Mesenchymal stem cell (in vitro differentiated cells and primary cell): ENCODE measurements around the gene ANKRD9.

ENCODE experiments used
- DNase-seq: peaks from one replicate; pipeline ENCODE4 v3.0.0-alpha.2; 2013
- H2AFZ ChIP-seq: one replicate; pipeline ENCODE4 v1.6.1; 2013; ENCODE audit warnings: low read depth, mild to moderate bottlenecking, control low read depth, inconsistent platforms, low read length, moderate library complexity
- H2AK5ac ChIP-seq: 2 replicates; pipeline ENCODE4 v1.6.1; 2013; ENCODE audit warnings: low read length, moderate library complexity, mild to moderate bottlenecking, inconsistent platforms; ENCODE audit not compliant: severe bottlenecking
- H2BK120ac ChIP-seq: one replicate; pipeline ENCODE4 v1.6.1; 2013; ENCODE audit warnings: low read depth, mild to moderate bottlenecking, inconsistent platforms, low read length, moderate library complexity
- H2BK12ac ChIP-seq, 2 experiments: one replicate each; pipeline ENCODE4 v1.6.1; 2013; ENCODE audit warnings: inconsistent platforms in 2 of 2, low read length in 2 of 2, mild to moderate bottlenecking in 2 of 2, moderate library complexity in 2 of 2, control low read depth in 1 of 2
- H2BK15ac ChIP-seq: one replicate; pipeline ENCODE4 v1.6.1; 2013; ENCODE audit warnings: mild to moderate bottlenecking, low read depth, inconsistent platforms; ENCODE audit not compliant: poor library complexity, severe bottlenecking
- H2BK5ac ChIP-seq: 2 replicates; pipeline ENCODE4 v1.6.1; 2013; ENCODE audit warnings: low read depth, mild to moderate bottlenecking, low read length, control low read depth, inconsistent platforms; ENCODE audit not compliant: poor library complexity, severe bottlenecking
- H3K14ac ChIP-seq, 2 experiments: one replicate each; pipeline ENCODE4 v1.6.1; 2013; ENCODE audit warnings: inconsistent platforms in 2 of 2, low read length in 2 of 2, control low read depth in 1 of 2, mild to moderate bottlenecking in 1 of 2, moderate library complexity in 1 of 2
- H3K18ac ChIP-seq, 2 experiments: one replicate each; pipeline ENCODE4 v1.6.1; 2013; ENCODE audit warnings: inconsistent platforms in 2 of 2, low read length in 2 of 2, control low read depth in 1 of 2, low read depth in 1 of 2, mild to moderate bottlenecking in 1 of 2
- H3K23ac ChIP-seq, 2 experiments: one replicate each; pipeline ENCODE4 v1.6.1; 2013; ENCODE audit warnings: inconsistent platforms in 2 of 2, low read length in 2 of 2, mild to moderate bottlenecking in 2 of 2, moderate library complexity in 2 of 2, control low read depth in 1 of 2
- H3K27ac ChIP-seq: 2 replicates; pipeline ENCODE4 v1.5.1; 2013; ENCODE audit warnings: mild to moderate bottlenecking, moderate library complexity, low read length, control low read depth, inconsistent platforms; ENCODE audit not compliant: poor library complexity, severe bottlenecking
- H3K27me3 ChIP-seq, 2 experiments: 2 replicates each; pipeline versions ENCODE4 v1.6.1 to v1.7.0; 2013; ENCODE audit warnings: low read length in 2 of 2, mild to moderate bottlenecking in 2 of 2, moderate library complexity in 2 of 2, control low read depth in 1 of 2, inconsistent platforms in 1 of 2; ENCODE audit not compliant: control insufficient read depth in 1 of 2, insufficient read depth in 1 of 2
- H3K36me3 ChIP-seq, 2 experiments: 2 replicates each; pipeline versions ENCODE4 v1.6.1 to v1.7.0; 2013; ENCODE audit warnings: low read length in 2 of 2, control low read depth in 1 of 2, inconsistent platforms in 1 of 2, low read depth in 1 of 2, mild to moderate bottlenecking in 1 of 2; ENCODE audit not compliant: insufficient read depth in 2 of 2, control insufficient read depth in 1 of 2
- H3K4ac ChIP-seq, 2 experiments: one replicate each; pipeline ENCODE4 v1.6.1; 2013; ENCODE audit warnings: inconsistent platforms in 2 of 2, low read length in 2 of 2, mild to moderate bottlenecking in 2 of 2, moderate library complexity in 2 of 2, control low read depth in 1 of 2, low read depth in 1 of 2
- H3K4me1 ChIP-seq: 2 replicates; pipeline ENCODE4 v1.6.1; 2013; ENCODE audit warnings: low read depth, low read length, control low read depth; ENCODE audit not compliant: control insufficient read depth, insufficient read depth
- H3K4me2 ChIP-seq: 2 replicates; pipeline ENCODE4 v1.6.1; 2013; ENCODE audit warnings: low read length, mild to moderate bottlenecking, inconsistent platforms; ENCODE audit not compliant: poor library complexity, severe bottlenecking
- H3K4me3 ChIP-seq, 2 experiments: 2 replicates each; pipeline versions ENCODE4 v1.5.1 to v1.7.0; 2013; ENCODE audit warnings: low read length in 2 of 2, mild to moderate bottlenecking in 2 of 2, control low read depth in 1 of 2, low read depth in 1 of 2; ENCODE audit not compliant: insufficient read depth in 1 of 2
- H3K79me1 ChIP-seq: replicated peaks from 2 replicates; pipeline ENCODE4 v1.6.1; 2013; ENCODE audit warnings: mild to moderate bottlenecking, control low read depth, low read length, inconsistent platforms; ENCODE audit not compliant: poor library complexity, severe bottlenecking
- H3K9ac ChIP-seq: 2 replicates; pipeline ENCODE4 v1.7.0; 2013; ENCODE audit warnings: mild to moderate bottlenecking, low read length, moderate library complexity
- H3K9me3 ChIP-seq: 2 replicates; pipeline ENCODE4 v1.7.0; 2013; ENCODE audit warnings: mild to moderate bottlenecking, low read length; ENCODE audit not compliant: control insufficient read depth
- H4K8ac ChIP-seq: one replicate; pipeline ENCODE4 v1.6.1; 2013; ENCODE audit warnings: inconsistent platforms, mild to moderate bottlenecking, low read length, moderate library complexity
- H4K91ac ChIP-seq: one replicate; pipeline ENCODE4 v1.6.1; 2013; ENCODE audit warnings: mild to moderate bottlenecking, low read length, inconsistent platforms
- WGBS: methylation state at CpG from one replicate; pipeline ENCODE4 v1.1.7; 2013; ENCODE audit warnings: mixed read lengths; 5-methylcytosine and 5-hydroxymethylcytosine counted together

The ANKRD9 gene

GRCh38 chr14:102537981-102538601 lies 28.5 kb upstream of the ANKRD9 start:
- Histone ChIP-seq H3K79me1 (no peaks in the 10 kb centered on the region), H3K27ac (no peak overlapping the region), H2AFZ (no peak overlapping the region), H2BK5ac (no peak overlapping the region), H2BK12ac (no peak overlapping the region), H3K18ac (no peak overlapping the region), H3K9ac (no peak overlapping the region), H3K4me1 (peaks cover 11% of the 10 kb centered on the region), H3K27me3 (peaks cover 4 to 27% of the 10 kb centered on the region in 2 experiments), H3K14ac (no peak overlapping the region), H2BK15ac (peak overlapping the region; percentile 64), H3K23ac (no peak overlapping the region), H4K91ac (no peak overlapping the region), H2BK120ac (no peak overlapping the region), H3K4me3 (no peak overlapping the region), H3K36me3 (no peaks in the 10 kb centered on the region), H3K4ac (no peak overlapping the region), H3K4me2 (no peak overlapping the region), H3K9me3 (no peaks in the 10 kb centered on the region), H4K8ac (no peak overlapping the region), H2AK5ac (no peak overlapping the region)
- WGBS: 89% methylated on average over 15 of the region's 15 CpGs
- no peak for DNase-seq

GRCh38 chr14:102532204-102532658 lies 22.7 kb upstream of the ANKRD9 start:
- H3K4me1 ChIP-seq: peaks cover 6% of the 10 kb centered on the region
- H3K4me2 ChIP-seq: no peak overlapping the region

GRCh38 chr14:102530828-102531478 lies 21.4 kb upstream of the ANKRD9 start:
- Histone ChIP-seq H2BK15ac (no peak overlapping the region), H3K9ac (no peak overlapping the region), H3K18ac (no peak overlapping the region), H3K79me1 (no peaks in the 10 kb centered on the region), H3K4me2 (no peak overlapping the region), H2BK120ac (no peak overlapping the region), H3K4ac (no peak overlapping the region), H3K36me3 (no peaks in the 10 kb centered on the region), H3K4me1 (peaks cover 5% of the 10 kb centered on the region), H3K9me3 (no peaks in the 10 kb centered on the region), H4K91ac (no peak overlapping the region), H2BK5ac (no peak overlapping the region), H2AK5ac (no peak overlapping the region), H3K23ac (no peak overlapping the region), H2AFZ (no peak overlapping the region), H3K14ac (no peak overlapping the region), H3K27me3 (no peaks in the 10 kb centered on the region), H4K8ac (no peak overlapping the region), H2BK12ac (no peak overlapping the region), H3K4me3 (no peak overlapping the region), H3K27ac (no peak overlapping the region)
- WGBS: 78% methylated on average over 13 of the region's 13 CpGs
- no peak for DNase-seq

More at GRCh38 chr14:102532204-102532658, 22.7 kb upstream of the ANKRD9 start:
- no peak overlapping the region for H3K18ac ChIP-seq
- H3K36me3 ChIP-seq: no peaks in the 10 kb centered on the region
- no peak overlapping the region for H3K9ac ChIP-seq
- H3K9me3 ChIP-seq: no peaks in the 10 kb centered on the region
- H3K4me3 ChIP-seq: no peak overlapping the region
- H4K8ac ChIP-seq: peak overlapping the region; percentile 15
- no peak overlapping the region for H4K91ac ChIP-seq
- 78% methylated on average over 3 of the region's 3 CpGs for WGBS
- H2BK15ac ChIP-seq: no peak overlapping the region
- H2BK120ac ChIP-seq: no peak overlapping the region
- no peak overlapping the region for H3K27ac ChIP-seq
- no peak overlapping the region for H3K23ac ChIP-seq
- peak overlapping the region in 1 of 2 experiments; percentile 24 for H3K4ac ChIP-seq
- H2BK12ac ChIP-seq: no peak overlapping the region
- no peak overlapping the region for H2AFZ ChIP-seq
- H3K14ac ChIP-seq: no peak overlapping the region
- no peaks in the 10 kb centered on the region for H3K79me1 ChIP-seq
- no peak overlapping the region for H2AK5ac ChIP-seq
- DNase-seq: no peak
- H3K27me3 ChIP-seq: no peaks in the 10 kb centered on the region
- H2BK5ac ChIP-seq: no peak overlapping the region

DNA sequence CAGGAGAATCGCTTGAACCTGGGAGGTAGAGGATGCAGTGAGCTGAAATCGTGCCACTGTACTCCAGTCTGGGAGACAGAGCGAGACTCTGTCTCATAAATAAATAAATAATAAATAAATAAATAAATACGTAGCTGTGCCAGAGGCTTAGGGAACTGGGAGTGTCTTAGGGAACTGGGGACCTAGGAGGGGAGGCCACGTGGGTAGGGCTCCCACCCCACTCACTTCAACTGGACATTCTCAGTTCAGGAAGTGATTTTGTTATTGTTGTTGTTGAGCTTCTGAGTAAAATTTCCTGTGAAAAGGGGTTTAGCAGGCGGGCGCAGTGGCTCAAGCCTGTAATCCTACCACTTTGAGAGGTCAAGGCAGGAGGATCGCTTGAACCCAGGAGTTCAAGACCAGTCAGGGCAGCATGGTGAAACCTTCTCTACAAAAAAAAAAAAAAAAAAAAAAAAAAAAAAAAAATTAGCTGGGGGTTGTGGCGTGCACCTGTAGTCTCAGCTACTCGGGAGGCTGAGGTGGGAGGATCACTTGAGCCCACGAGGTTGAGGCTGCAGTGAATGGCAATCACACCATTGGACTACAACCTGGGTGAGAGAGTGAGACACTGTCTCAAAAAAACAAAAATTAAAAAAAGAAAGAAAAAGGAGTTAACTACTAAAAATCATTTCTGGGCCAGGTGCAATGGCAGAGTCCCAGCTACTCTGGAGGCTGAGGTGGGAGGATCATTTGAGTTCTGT lies 19.0 kb upstream of the ANKRD9 start:
- Histone ChIP-seq H3K23ac (no peak overlapping the region), H3K14ac (no peak overlapping the region), H3K9ac (no peak overlapping the region), H3K4me1 (peaks cover 12% of the 10 kb centered on the region), H3K18ac (no peak overlapping the region), H3K4me2 (no peak overlapping the region), H3K4ac (no peak overlapping the region), H3K27me3 (no peaks in the 10 kb centered on the region), H2BK120ac (no peak overlapping the region), H3K4me3 (no peak overlapping the region), H2AK5ac (no peak overlapping the region), H2BK15ac (no peak overlapping the region), H3K9me3 (no peaks in the 10 kb centered on the region), H4K91ac (no peak overlapping the region), H2BK12ac (no peak overlapping the region), H3K27ac (no peak overlapping the region), H2BK5ac (no peak overlapping the region), H2AFZ (no peak overlapping the region), H3K36me3 (no peaks in the 10 kb centered on the region), H3K79me1 (no peaks in the 10 kb centered on the region), H4K8ac (no peak overlapping the region)
- DNase-seq: no peak
- 84% methylated on average over 8 of the region's 11 CpGs for WGBS
